SU-DHL-6 (cell line): ENCODE measurements around the gene DNAAF1.

ENCODE experiments used
- H2AFZ ChIP-seq: fragments of 200-600 bp; sonication (generic); 2 replicates; pipeline ENCODE4 v1.6.1; 2014; ENCODE audit warnings: low read depth, mild to moderate bottlenecking, moderate library complexity, mixed read lengths, antibody characterized with exemption, low read length; ENCODE audit not compliant: severe bottlenecking
- H3F3A ChIP-seq: fragments of 200-600 bp; shearing (Covaris generic); 2 replicates; pipeline ENCODE4 v1.6.0; 2016; ENCODE audit warnings: antibody characterized with exemption, mild to moderate bottlenecking; ENCODE audit not compliant: insufficient read depth
- H3K27ac ChIP-seq: fragments of 200-600 bp; sonication (generic); 2 replicates; pipeline ENCODE4 v1.5.1; 2016; ENCODE audit warnings: low read depth, mild to moderate bottlenecking, low read length, moderate library complexity, mixed read lengths
- H3K27me3 ChIP-seq: fragments of 200-600 bp; sonication (generic), shearing (Covaris generic); 2 replicates; pipeline ENCODE4 v1.6.0; 2014; ENCODE audit warnings: mild to moderate bottlenecking, low read length
- H3K36me3 ChIP-seq: fragments of 200-600 bp; sonication (generic); 2 replicates; pipeline ENCODE4 v1.6.1; 2014; ENCODE audit warnings: mild to moderate bottlenecking, low read length, mixed read lengths
- H3K4me2 ChIP-seq: fragments of 300-600, 200-600 bp; shearing (Covaris generic), sonication (generic); 2 replicates; pipeline ENCODE4 v1.6.0; 2014; ENCODE audit warnings: low read length, low read depth, mild to moderate bottlenecking; ENCODE audit not compliant: poor library complexity, severe bottlenecking
- H3K4me3 ChIP-seq: fragments of 200-600 bp; sonication (generic); 2 replicates; pipeline ENCODE4 v1.5.1; 2014; ENCODE audit warnings: antibody characterized with exemption, low read length, mild to moderate bottlenecking, mixed read lengths; ENCODE audit not compliant: insufficient read depth, poor library complexity, severe bottlenecking
- H3K79me2 ChIP-seq: fragments of 200-600 bp; sonication (generic); 2 replicates; pipeline ENCODE4 v1.6.1; 2014; ENCODE audit warnings: mild to moderate bottlenecking, low read length, moderate library complexity; ENCODE audit not compliant: insufficient read depth
- H3K9ac ChIP-seq: fragments of 200-600 bp; sonication (generic); 2 replicates; pipeline ENCODE4 v1.7.0; 2014; ENCODE audit warnings: mild to moderate bottlenecking, low read length
- H3K9me2 ChIP-seq: fragments of 200-600 bp; sonication (generic); replicated peaks from 2 replicates; pipeline ENCODE4 v1.6.1; 2014; ENCODE audit warnings: low read length; ENCODE audit not compliant: insufficient read depth
- H3K9me3 ChIP-seq: fragments of 200-600 bp; sonication (generic); 2 replicates; pipeline ENCODE4 v1.6.1; 2014; ENCODE audit warnings: low read length, mixed read lengths; ENCODE audit not compliant: insufficient read depth
- H4K20me1 ChIP-seq: fragments of 200-600 bp; sonication (generic); 2 replicates; pipeline ENCODE4 v1.6.1; 2014; ENCODE audit warnings: low read depth, mild to moderate bottlenecking, antibody characterized with exemption, low read length, moderate library complexity, mixed read lengths
- EZH2phosphoT487 ChIP-seq: fragments of 200-600 bp; sonication (generic), shearing (Covaris generic); conservative IDR thresholded peaks from 2 replicates; pipeline ENCODE4 v1.6.1; 2018; ENCODE audit warnings: mild to moderate bottlenecking, antibody characterized with exemption, low read length, moderate library complexity, mixed read lengths
- TF ChIP-seq, protein P1 (sequence below): fragments of 200-600 bp; sonication (generic); IDR thresholded peaks from one replicate; pipeline ENCODE4 v1.5.1; 2017; ENCODE audit warnings: antibody characterized with exemption, mild to moderate bottlenecking, low read length, moderate library complexity; ENCODE audit not compliant: insufficient read depth, poor library complexity, severe bottlenecking

DNAAF1 gene

DNA sequence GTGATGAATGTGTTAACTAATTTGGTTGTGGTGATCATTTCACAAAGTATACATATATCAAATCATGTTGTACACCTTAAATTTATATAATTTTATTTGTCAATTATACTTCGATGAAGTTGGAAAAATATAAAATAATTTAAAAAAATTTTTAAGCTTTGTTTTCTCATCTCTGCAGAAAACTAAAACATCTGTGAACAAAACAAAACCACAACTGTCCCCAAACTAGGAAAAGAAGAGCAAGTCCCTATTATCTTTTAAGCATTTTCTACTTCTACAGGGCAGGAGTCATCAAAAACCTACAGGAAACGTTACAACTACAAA, 6.6 kb upstream of the DNAAF1 start:
- H4K20me1 ChIP-seq = no peaks in the 10 kb centered on the region; the same call in 1 of the 2 replicates
- no peaks in the 10 kb centered on the region for H3K9me3 ChIP-seq
- no peak overlapping the region for H3K4me3 ChIP-seq
- no peak overlapping the region for H3K27ac ChIP-seq
- H3K36me3 ChIP-seq = no peaks in the 10 kb centered on the region
- H3K4me2 ChIP-seq = no peak overlapping the region
- H3K79me2 ChIP-seq = peaks cover 14% of the 10 kb centered on the region; the same call in 1 of the 2 replicates
- no peak overlapping the region for H2AFZ ChIP-seq
- no peak overlapping the region for H3K9ac ChIP-seq
- no peaks in the 10 kb centered on the region for H3K27me3 ChIP-seq
- no peak for TF ChIP-seq EZH2phosphoT487
- TF ChIP-seq, protein P1, sequence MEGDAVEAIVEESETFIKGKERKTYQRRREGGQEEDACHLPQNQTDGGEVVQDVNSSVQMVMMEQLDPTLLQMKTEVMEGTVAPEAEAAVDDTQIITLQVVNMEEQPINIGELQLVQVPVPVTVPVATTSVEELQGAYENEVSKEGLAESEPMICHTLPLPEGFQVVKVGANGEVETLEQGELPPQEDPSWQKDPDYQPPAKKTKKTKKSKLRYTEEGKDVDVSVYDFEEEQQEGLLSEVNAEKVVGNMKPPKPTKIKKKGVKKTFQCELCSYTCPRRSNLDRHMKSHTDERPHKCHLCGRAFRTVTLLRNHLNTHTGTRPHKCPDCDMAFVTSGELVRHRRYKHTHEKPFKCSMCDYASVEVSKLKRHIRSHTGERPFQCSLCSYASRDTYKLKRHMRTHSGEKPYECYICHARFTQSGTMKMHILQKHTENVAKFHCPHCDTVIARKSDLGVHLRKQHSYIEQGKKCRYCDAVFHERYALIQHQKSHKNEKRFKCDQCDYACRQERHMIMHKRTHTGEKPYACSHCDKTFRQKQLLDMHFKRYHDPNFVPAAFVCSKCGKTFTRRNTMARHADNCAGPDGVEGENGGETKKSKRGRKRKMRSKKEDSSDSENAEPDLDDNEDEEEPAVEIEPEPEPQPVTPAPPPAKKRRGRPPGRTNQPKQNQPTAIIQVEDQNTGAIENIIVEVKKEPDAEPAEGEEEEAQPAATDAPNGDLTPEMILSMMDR = no peak
- peaks cover 5% of the 10 kb centered on the region; the same call in 1 of the 2 replicates for H3F3A ChIP-seq
- no peaks in the 10 kb centered on the region for H3K9me2 ChIP-seq

DNA sequence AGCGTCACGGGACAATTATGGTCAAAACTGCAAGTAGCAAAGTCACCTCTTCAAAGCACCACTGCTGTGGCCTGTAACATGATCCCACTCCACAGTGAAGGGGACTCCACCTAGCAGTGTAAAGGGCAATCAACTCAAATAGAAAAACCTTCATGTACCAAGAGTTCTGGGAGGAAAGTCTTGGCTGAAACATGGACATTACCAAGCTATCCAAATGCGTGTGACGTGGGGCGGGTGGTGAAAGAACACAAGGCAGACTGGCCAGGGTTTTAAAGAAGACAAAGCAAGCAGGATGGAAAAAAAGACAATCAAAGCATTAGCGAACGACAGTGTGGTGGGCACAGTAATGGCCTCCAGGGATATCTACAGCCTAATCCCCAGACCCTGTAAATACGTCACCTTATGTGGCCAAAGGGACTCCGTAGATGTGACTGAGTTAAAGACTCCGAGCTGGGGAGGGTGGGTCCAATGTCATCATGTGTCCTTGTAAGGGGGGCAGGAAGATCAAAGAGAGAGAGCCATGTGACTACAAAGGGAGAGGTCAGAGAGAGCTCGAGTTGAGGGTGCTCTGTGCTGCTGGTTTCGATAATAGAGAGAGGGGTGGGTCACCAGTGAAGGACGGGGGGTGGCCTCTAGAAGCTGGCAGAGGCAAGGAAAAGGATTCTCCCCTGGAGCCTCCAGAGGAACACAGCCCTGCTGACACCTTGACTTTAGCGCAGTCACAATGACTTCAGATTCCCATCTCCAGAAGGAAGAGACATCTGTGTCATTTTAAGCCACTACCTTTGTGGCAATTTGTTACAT, 6.1 kb upstream of the DNAAF1 start:
- H3K27me3 ChIP-seq = no peaks in the 10 kb centered on the region
- H3K4me2 ChIP-seq = no peak overlapping the region
- H3K4me3 ChIP-seq = no peak overlapping the region
- H3K79me2 ChIP-seq = peaks cover 19% of the 10 kb centered on the region; the same call in 1 of the 2 replicates
- H3K27ac ChIP-seq = no peak overlapping the region
- H2AFZ ChIP-seq = no peak overlapping the region
- H3F3A ChIP-seq = peaks cover 5% of the 10 kb centered on the region; the same call in 1 of the 2 replicates
- no peaks in the 10 kb centered on the region; the same call in 1 of the 2 replicates for H4K20me1 ChIP-seq
- no peaks in the 10 kb centered on the region for H3K9me2 ChIP-seq
- no peak overlapping the region for H3K9ac ChIP-seq
- H3K36me3 ChIP-seq = no peaks in the 10 kb centered on the region
- no peaks in the 10 kb centered on the region for H3K9me3 ChIP-seq
- TF ChIP-seq, protein P1 = no peak
- no peak for TF ChIP-seq EZH2phosphoT487

DNA sequence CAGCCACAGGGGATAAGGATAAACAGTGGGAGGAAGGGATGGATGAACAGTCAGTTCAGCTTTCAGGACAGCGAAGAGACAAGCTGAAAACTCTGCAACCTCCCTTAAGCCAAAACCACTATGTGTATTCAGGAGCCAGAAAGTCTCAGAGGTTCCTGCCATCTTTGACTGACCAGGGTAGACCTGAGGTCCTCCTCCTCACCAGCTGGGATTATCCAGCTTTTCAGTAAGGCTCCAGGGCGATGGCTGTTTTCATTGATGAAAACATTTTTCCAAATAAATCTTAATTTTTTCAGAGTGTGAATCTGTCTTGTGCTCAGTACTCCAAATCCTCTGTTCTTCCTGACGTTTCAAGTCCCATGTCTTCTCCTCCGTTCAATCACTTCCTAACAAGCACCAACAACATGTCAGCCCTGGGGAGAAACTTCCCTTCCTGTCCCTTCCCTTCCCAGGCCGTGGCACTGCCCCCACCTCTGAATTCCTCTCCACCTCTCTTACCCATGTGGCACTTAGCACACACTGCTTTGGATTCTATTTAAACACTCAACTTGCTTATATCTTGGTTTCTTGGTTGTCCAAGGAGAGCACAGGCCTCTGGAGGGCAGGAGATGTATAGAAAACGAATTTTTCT, 5.4 kb upstream of the DNAAF1 start:
- Histone ChIP-seq H3K9ac (no peak overlapping the region), H3K9me3 (no peaks in the 10 kb centered on the region), H4K20me1 (no peaks in the 10 kb centered on the region; the same call in 1 of the 2 replicates), H3K9me2 (no peaks in the 10 kb centered on the region), H3K27me3 (no peaks in the 10 kb centered on the region), H3K4me2 (no peak overlapping the region), H3K36me3 (no peaks in the 10 kb centered on the region), H3K4me3 (no peak overlapping the region), H3F3A (peaks cover 5% of the 10 kb centered on the region; the same call in 1 of the 2 replicates), H2AFZ (no peak overlapping the region), H3K79me2 (peaks cover 22% of the 10 kb centered on the region; the same call in 1 of the 2 replicates), H3K27ac (no peak overlapping the region)
- no peak for TF ChIP-seq EZH2phosphoT487
- TF ChIP-seq, protein P1 = no peak
